ENCODE measurements around the gene CTDSP2.
"Not testable (repeated sequence)": the region's sequence is repeated elsewhere in the genome, so short reads cannot be mapped to it uniquely, and the experiment has no call there.

Gene CTDSP2

GRCh38 chr12:57881035-57881434, 34.5 kb upstream of the CTDSP2 start:
- DNase-seq, result not testable (repeated sequence)

GRCh38 chr12:57877876-57878275, 31.3 kb upstream of the CTDSP2 start:
- no peak for DNase-seq

- DNase-seq, result no peak
Observed at GRCh38 chr12:57875753-57876547, 29.4 kb upstream of the CTDSP2 start.

GRCh38 chr12:57874166-57875108, 27.9 kb upstream of the CTDSP2 start:
- no peak for DNase-seq

- no peak for DNase-seq
Observed at GRCh38 chr12:57872362-57872761, 25.8 kb upstream of the CTDSP2 start.

GRCh38 chr12:57869927-57870318, 23.4 kb upstream of the CTDSP2 start:
- no peak for DNase-seq

- no peak for DNase-seq
Observed at GRCh38 chr12:57869298-57869926, 22.9 kb upstream of the CTDSP2 start.

GRCh38 chr12:57868851-57869268, 22.3 kb upstream of the CTDSP2 start:
- no peak for DNase-seq

GRCh38 chr12:57868221-57868620, 21.7 kb upstream of the CTDSP2 start:
- DNase-seq, result no peak

- DNase-seq, result no peak
Observed at GRCh38 chr12:57866308-57867019, 19.9 kb upstream of the CTDSP2 start.

GRCh38 chr12:57865084-57865751, 18.7 kb upstream of the CTDSP2 start:
- no peak for DNase-seq

GRCh38 chr12:57864442-57865083, 18.0 kb upstream of the CTDSP2 start:
- no peak for DNase-seq

- no peak for DNase-seq
Observed at GRCh38 chr12:57863676-57864075, 17.1 kb upstream of the CTDSP2 start.

GRCh38 chr12:57861967-57862366, 15.4 kb upstream of the CTDSP2 start:
- no peak for DNase-seq

- not testable (repeated sequence) for DNase-seq
Observed at GRCh38 chr12:57860883-57861282, 14.4 kb upstream of the CTDSP2 start.

- DNase-seq, result no peak
Observed at GRCh38 chr12:57859121-57859520, 12.6 kb upstream of the CTDSP2 start.

GRCh38 chr12:57858123-57858522, 11.6 kb upstream of the CTDSP2 start:
- not testable (repeated sequence) for DNase-seq

- DNase-seq, result no peak
Observed at GRCh38 chr12:57854965-57855364, 8.4 kb upstream of the CTDSP2 start.

- DNase-seq, result no peak
Observed at GRCh38 chr12:57853864-57854556, 7.5 kb upstream of the CTDSP2 start.

GRCh38 chr12:57852620-57853500, 6.3 kb upstream of the CTDSP2 start:
- no peak for DNase-seq
